HG03342 (cell line): ENCODE results near the gene SLCO3A1.

Experiments used
- ATAC-seq: cut with Tn5 transposase; IDR thresholded peaks from one replicate; pipeline ENCODE4 v1.9.1; 2021; ENCODE audit warnings: mild to moderate bottlenecking, moderate library complexity; ENCODE audit not compliant: unreplicated experiment

Gene SLCO3A1

GRCh38 chr15:92083190-92083589 is 229.7 kb downstream of the SLCO3A1 start:
- no peak for ATAC-seq

- ATAC-seq = no peak
Measured at GRCh38 chr15:92087211-92087610, 233.7 kb downstream of the SLCO3A1 start.

- no peak for ATAC-seq
Measured at GRCh38 chr15:92091155-92091734, 237.7 kb downstream of the SLCO3A1 start.

- ATAC-seq = no peak
Measured at GRCh38 chr15:92092289-92093105, 239.0 kb downstream of the SLCO3A1 start.

GRCh38 chr15:92095693-92096092 is 242.2 kb downstream of the SLCO3A1 start:
- ATAC-seq = peak; percentile 73

GRCh38 chr15:92097474-92098178 is 244.1 kb downstream of the SLCO3A1 start:
- peak; percentile 51 for ATAC-seq

- no peak for ATAC-seq
Measured at GRCh38 chr15:92098869-92099268, 245.4 kb downstream of the SLCO3A1 start.

GRCh38 chr15:92100301-92100700 is 246.8 kb downstream of the SLCO3A1 start:
- ATAC-seq = no peak

GRCh38 chr15:92100751-92101150 is 247.2 kb downstream of the SLCO3A1 start:
- no peak for ATAC-seq

GRCh38 chr15:92101708-92102394 is 248.3 kb downstream of the SLCO3A1 start:
- ATAC-seq = peak; percentile 71

- ATAC-seq = peak; percentile 21
Measured at GRCh38 chr15:92102395-92102755, 248.9 kb downstream of the SLCO3A1 start.

GRCh38 chr15:92104072-92104471 is 250.6 kb downstream of the SLCO3A1 start:
- no peak for ATAC-seq

- no peak for ATAC-seq
Measured at GRCh38 chr15:92105611-92106010, 252.1 kb downstream of the SLCO3A1 start.

GRCh38 chr15:92107510-92107909 is 254.0 kb downstream of the SLCO3A1 start:
- no peak for ATAC-seq

GRCh38 chr15:92109191-92109873 is 255.8 kb downstream of the SLCO3A1 start:
- ATAC-seq = no peak

- ATAC-seq = no peak
Measured at GRCh38 chr15:92111291-92111690, 257.8 kb downstream of the SLCO3A1 start.

GRCh38 chr15:92111751-92112150 is 258.2 kb downstream of the SLCO3A1 start:
- no peak for ATAC-seq

GRCh38 chr15:92112180-92112579 is 258.7 kb downstream of the SLCO3A1 start:
- ATAC-seq = no peak

GRCh38 chr15:92112711-92113110 is 259.2 kb downstream of the SLCO3A1 start:
- ATAC-seq = no peak

- ATAC-seq = no peak
Measured at GRCh38 chr15:92113832-92114231, 260.3 kb downstream of the SLCO3A1 start.

GRCh38 chr15:92115834-92116233 is 262.3 kb downstream of the SLCO3A1 start:
- no peak for ATAC-seq
